HepG2 (cell line): ENCODE data around the gene GFRA4. TPM values are rescaled to one million over a fixed set of nuclear protein-coding genes. Genes with fewer than 3 reads are reported as not detected.

Experiments
- GLI4 ChIP-seq: sonication (generic); formaldehyde crosslinking; IDR thresholded peaks from 2 replicates; pipeline ENCODE4 v1.5.1; 2020; ENCODE audit warnings: missing genetic modification reagents, mild to moderate bottlenecking, moderate library complexity, borderline replicate concordance
- HDAC6 ChIP-seq: fragments of 200-600 bp; sonication (generic); IDR thresholded peaks from 2 replicates; pipeline ENCODE4 v1.7.0; 2017; ENCODE audit warnings: mild to moderate bottlenecking, antibody characterized with exemption, low read length, low read depth
- HMG20B ChIP-seq: conservative IDR thresholded peaks from 2 replicates; pipeline ENCODE4 v1.6.1; 2016; ENCODE audit warnings: missing genetic modification reagents, missing compliant biosample characterization
- HOXD1 ChIP-seq: sonication (generic); formaldehyde crosslinking; IDR thresholded peaks from 2 replicates; pipeline ENCODE4 v1.5.0; 2020; ENCODE audit warnings: missing genetic modification reagents
- TP53 ChIP-seq: sonication (generic); formaldehyde crosslinking; conservative IDR thresholded peaks from 2 replicates; pipeline ENCODE4 v1.4.0; 2020; ENCODE audit warnings: missing genetic modification reagents
- TRIM24 ChIP-seq: sonication (generic); formaldehyde crosslinking; IDR thresholded peaks from 2 replicates; pipeline ENCODE4 v1.8.0; 2022; ENCODE audit warnings: mild to moderate bottlenecking, missing genetic modification reagents
- ZNF142 ChIP-seq: sonication (generic); formaldehyde crosslinking; IDR thresholded peaks from 2 replicates; pipeline ENCODE4 v1.4.0; 2020; ENCODE audit warnings: missing genetic modification reagents
- ZNF678 ChIP-seq: sonication (generic); formaldehyde crosslinking; IDR thresholded peaks from 2 replicates; pipeline ENCODE4 v1.4.0; 2020; ENCODE audit warnings: mild to moderate bottlenecking, missing genetic modification reagents
- ZNF737 ChIP-seq: sonication (generic); formaldehyde crosslinking; IDR thresholded peaks from 2 replicates; pipeline ENCODE4 v1.5.0; 2020; ENCODE audit warnings: missing genetic modification reagents, mild to moderate bottlenecking, borderline replicate concordance
- polyA plus RNA-seq, 8 experiments: library from polyadenylated mRNA; depleted of rRNA in 3 of 8; stranded (reverse) in 7 of 8; unstranded in 1 of 8; fragments of >200 nt; fragmentation: Illumina TruSeq in 4 of 8; extraction: Trizol in 4 of 8; gene quantifications; 2 replicates each; pipeline versions ENCODE4 v1.2.1 to v1.2.3, GENCODE V29; 2011 to 2016; ENCODE audit warnings: low read depth in 4 of 8, missing spikeins in 1 of 8, mixed read lengths in 1 of 8; ENCODE audit not compliant: insufficient read depth in 1 of 8
- total RNA-seq, 5 experiments: library from RNA; depleted of rRNA; stranded (reverse); fragments of >200 nt; fragmentation: Illumina TruSeq; extraction: Trizol; gene quantifications; 2 replicates each; pipeline ENCODE4 v1.2.3, GENCODE V29; 2016; ENCODE audit warnings: low read depth in 1 of 5

GFRA4 gene
- total and polyA plus RNA-seq, 2 of the 13 experiments (the other 11 are each of a cell fraction or from before 2014, with no cell fraction given) = not detected

- TF ChIP-seq ZNF142 (no peak), HDAC6 (no peak), ZNF678 (CRISPR knock-in tag) (no peak), TP53 (CRISPR knock-in tag) (no peak), HOXD1 (no peak), GLI4 (CRISPR knock-in tag) (no peak), HMG20B (CRISPR knock-in tag) (no peak), ZNF737 (CRISPR knock-in tag) (no peak), TRIM24 (CRISPR knock-in tag) (no peak)
Observed at GRCh38 chr20:3678198-3678597, 15.0 kb upstream of the GFRA4 start (continued).
